Gastrocnemius medialis (tissue), 4 donors: Measurements from ENCODE around the gene CASP12.

Experiments
- CTCF ChIP-seq, 5 experiments: fragments of 450-650 bp in 3 of 5; fragments of 200-600 bp in 2 of 5; sonication (generic) in 2 of 5; IDR thresholded peaks in 4 of 5; conservative IDR thresholded peaks in 1 of 5; 1 replicate in 4 of 5; 2 replicates in 1 of 5; pipeline ENCODE4 v1.5.1; 2016 to 2019; ENCODE audit warnings: antibody characterized with exemption in 5 of 5, mild to moderate bottlenecking in 3 of 5, moderate library complexity in 3 of 5
- POLR2A ChIP-seq, 2 donors: fragments of 450-650 bp; IDR thresholded peaks; one replicate each; pipeline ENCODE4 v1.6.1; 2017; ENCODE audit warnings: antibody characterized with exemption in 2 of 2, mild to moderate bottlenecking in 2 of 2, moderate library complexity in 2 of 2

GRCh38 chr11:104928811-104929210 is 30.6 kb upstream of the CASP12 start:
- TF ChIP-seq CTCF (IDR thresholded peaks at IDR 0.05 in 4 of 5, conservative IDR thresholded peaks at IDR 0.05 in 1 of 5), result no peak
- TF ChIP-seq POLR2A (IDR thresholded peaks at IDR 0.05), result no peak
